ENCODE measurements around the gene WASF3. TPM values are rescaled to one million over a fixed set of nuclear protein-coding genes. Genes with fewer than 3 reads are reported as not detected.
"Not testable (repeated sequence)": the region's sequence is repeated elsewhere in the genome, so short reads cannot be mapped to it uniquely, and the experiment has no call there.

WASF3 gene
- total RNA-seq, 4 donors from 2014 or later, result 1.4 to 13.9 (median 2.8) TPM

DNA sequence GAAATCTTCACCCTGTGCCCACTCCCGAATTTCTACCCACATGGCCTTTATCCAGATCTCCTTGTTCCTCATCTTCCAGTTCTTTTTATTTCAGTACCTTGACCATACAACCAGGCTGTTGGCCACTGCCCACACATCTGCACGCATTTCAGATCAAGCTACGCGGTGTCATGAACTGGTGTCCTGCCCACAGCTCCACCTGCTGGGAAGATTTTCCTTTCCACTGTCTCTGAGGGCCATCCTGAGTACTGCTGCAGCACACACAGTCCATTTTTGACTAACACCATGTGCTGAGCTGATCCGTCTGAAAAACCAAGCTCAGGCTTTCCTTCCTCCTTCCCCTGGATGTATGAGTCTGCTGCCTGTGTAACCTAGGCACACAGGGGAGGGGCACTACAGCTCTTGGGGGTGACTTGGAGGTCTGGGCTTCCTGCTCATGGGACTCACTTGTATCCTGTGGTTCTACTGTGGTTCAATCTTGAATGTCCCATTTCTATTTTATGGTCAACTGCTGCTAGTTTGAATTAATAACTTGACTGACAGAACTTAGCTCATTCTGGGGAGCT, 71.9 kb downstream of the WASF3 start:
- Histone ChIP-seq H3K9me3 (peaks cover 0 to 11% (median 5%) of the 10 kb centered on the region in 3 donors), H3K27me3 (no peaks in the 10 kb centered on the region), H3K36me3 (no peaks in the 10 kb centered on the region), H3K4me1 (no peaks in the 10 kb centered on the region), H3K4me3 (no peak overlapping the region), H3K27ac (no peak overlapping the region)
- intact Hi-C loops (cut with DNase I), result no loop called here
- 78 to 83% methylated on average over 5 of the region's 5 CpGs for WGBS, 2 donors
- DNase-seq, result no peak
- TF ChIP-seq CTCF (IDR thresholded peaks at IDR 0.05) (no peak), POLR2A (IDR thresholded peaks at IDR 0.05) (no peak)

- intact Hi-C loops (cut with DNase I); H3K4me3 ChIP-seq: not testable (repeated sequence)
- 87 to 100% methylated on average over 3 to 5 of the region's 6 CpGs for WGBS, 2 donors
Observed at GRCh38 chr13:26635634-26636033, 78.2 kb downstream of the WASF3 start.

DNA sequence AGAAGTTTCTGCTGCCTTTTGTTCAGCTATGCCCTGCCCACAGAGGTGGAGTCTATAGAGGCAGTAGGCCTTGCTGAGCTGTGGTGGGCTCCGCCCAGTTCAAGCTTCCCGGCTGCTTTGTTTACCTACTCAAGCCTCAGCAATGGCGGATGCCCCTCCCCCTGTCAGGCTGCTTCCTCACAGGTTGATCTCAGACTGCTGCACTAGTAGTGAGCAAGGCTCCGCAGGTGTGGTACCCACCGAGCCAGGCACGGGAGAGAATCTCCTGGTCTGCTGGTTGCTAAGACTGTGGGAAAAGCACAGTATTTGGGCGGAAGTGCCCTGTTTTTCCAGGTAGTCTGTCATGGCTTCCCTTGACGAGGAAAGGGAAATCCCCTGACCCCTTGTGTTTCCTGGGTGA, 78.6 kb downstream of the WASF3 start:
- H3K27me3 ChIP-seq; H3K27ac ChIP-seq; DNase-seq; H3K4me1 ChIP-seq; H3K4me3 ChIP-seq; H3K36me3 ChIP-seq; H3K9me3 ChIP-seq; intact Hi-C loops (cut with DNase I): not testable (repeated sequence)
- 60 to 100% methylated on average over 1 to 2 of the region's 8 CpGs for WGBS, 2 donors

More at GRCh38 chr13:26635634-26636033, 78.2 kb downstream of the WASF3 start:
- H3K27ac ChIP-seq, H3K27me3 ChIP-seq, H3K36me3 ChIP-seq, DNase-seq, H3K4me1 ChIP-seq, H3K9me3 ChIP-seq: not testable (repeated sequence)

DNA sequence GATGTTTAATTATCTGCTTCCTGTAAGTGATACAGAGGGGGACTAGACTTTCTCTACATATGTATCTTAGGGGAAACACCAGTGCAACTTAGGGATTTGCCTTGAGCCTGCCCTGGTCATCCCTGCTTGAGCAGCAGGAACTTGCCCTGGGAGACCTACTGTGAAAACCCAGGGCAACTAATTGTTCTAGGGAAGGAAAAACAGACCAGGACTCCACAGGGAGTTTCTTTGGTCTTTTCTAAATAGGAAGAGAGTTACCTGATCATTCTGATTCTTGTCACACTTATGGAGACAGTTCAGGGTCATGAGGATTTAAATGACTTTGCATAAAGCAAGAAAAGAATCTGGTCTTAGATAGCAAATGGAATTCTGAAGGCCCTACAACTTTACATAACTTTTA, 89.1 kb downstream of the WASF3 start:
- no peak for DNase-seq
- TF ChIP-seq POLR2A (IDR thresholded peaks at IDR 0.05) (no peak), CTCF (IDR thresholded peaks at IDR 0.05) (no peak)
- Histone ChIP-seq H3K4me3 (no peak overlapping the region), H3K4me1 (no peaks in the 10 kb centered on the region), H3K9me3 (peaks cover 0 to 12% (median 0%) of the 10 kb centered on the region in 3 donors), H3K27ac (no peak overlapping the region), H3K27me3 (no peaks in the 10 kb centered on the region), H3K36me3 (no peaks in the 10 kb centered on the region)
- intact Hi-C loops (cut with DNase I), result no loop called here

DNA sequence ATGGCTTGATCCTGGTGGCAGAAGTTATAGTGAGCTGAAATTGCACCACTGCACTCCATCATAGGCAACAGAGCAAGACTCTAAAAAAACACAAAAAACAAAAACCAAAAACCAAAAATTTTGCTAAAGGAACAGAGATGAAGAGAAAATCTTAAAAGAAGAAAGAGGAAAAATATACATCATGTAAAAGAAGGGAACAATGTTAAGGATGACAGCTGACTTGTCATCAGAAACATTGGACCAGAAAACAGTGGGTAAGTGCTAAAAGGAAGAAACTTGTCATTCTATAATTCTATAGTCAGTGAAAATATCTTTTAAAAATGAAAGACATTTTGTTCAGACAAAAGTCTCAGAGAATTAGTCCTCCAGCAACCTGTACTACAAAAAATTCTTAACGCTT, 93.8 kb downstream of the WASF3 start:
- H3K27me3 ChIP-seq, result no peaks in the 10 kb centered on the region
- TF ChIP-seq POLR2A (IDR thresholded peaks at IDR 0.05) (no peak), CTCF (IDR thresholded peaks at IDR 0.05) (no peak)
- intact Hi-C loops (cut with DNase I), result no loop called here
- H3K36me3 ChIP-seq, result no peaks in the 10 kb centered on the region
- DNase-seq, result no peak
- H3K4me1 ChIP-seq, result no peaks in the 10 kb centered on the region
- H3K9me3 ChIP-seq, result peaks cover 0 to 12% (median 0%) of the 10 kb centered on the region in 3 donors
- H3K27ac ChIP-seq, result no peak overlapping the region
- 100% methylated on average over 1 of the region's 1 CpG for WGBS, 2 donors
- H3K4me3 ChIP-seq, result no peak overlapping the region

- no peaks in the 10 kb centered on the region for H3K27me3 ChIP-seq
- intact Hi-C loops (cut with DNase I), result no loop called here
- WGBS, 2 donors, result 90 to 92% methylated on average over 4 of the region's 4 CpGs
Observed at GRCh38 chr13:26653310-26653709, 95.8 kb downstream of the WASF3 start.

More at GRCh38 chr13:26653310-26653709, 95.8 kb downstream of the WASF3 start:
- no peaks in the 10 kb centered on the region for H3K4me1 ChIP-seq
- H3K27ac ChIP-seq, result no peak overlapping the region
- H3K9me3 ChIP-seq, result peaks cover 0 to 12% (median 0%) of the 10 kb centered on the region in 3 donors
- no peak overlapping the region for H3K4me3 ChIP-seq
- DNase-seq, result no peak
- no peak for TF ChIP-seq POLR2A (IDR thresholded peaks at IDR 0.05)
- no peak for TF ChIP-seq CTCF (IDR thresholded peaks at IDR 0.05)
- H3K36me3 ChIP-seq, result no peaks in the 10 kb centered on the region

All from esophagus squamous epithelium (tissue), 5 donors.